ENCODE measurements around the gene HOXA6. TPM values are rescaled to one million over a fixed set of nuclear protein-coding genes. Genes with fewer than 3 reads are reported as not detected.

HOXA6 gene
- polyA plus RNA-seq, 1 donor from 2014 or later = not detected

DNA sequence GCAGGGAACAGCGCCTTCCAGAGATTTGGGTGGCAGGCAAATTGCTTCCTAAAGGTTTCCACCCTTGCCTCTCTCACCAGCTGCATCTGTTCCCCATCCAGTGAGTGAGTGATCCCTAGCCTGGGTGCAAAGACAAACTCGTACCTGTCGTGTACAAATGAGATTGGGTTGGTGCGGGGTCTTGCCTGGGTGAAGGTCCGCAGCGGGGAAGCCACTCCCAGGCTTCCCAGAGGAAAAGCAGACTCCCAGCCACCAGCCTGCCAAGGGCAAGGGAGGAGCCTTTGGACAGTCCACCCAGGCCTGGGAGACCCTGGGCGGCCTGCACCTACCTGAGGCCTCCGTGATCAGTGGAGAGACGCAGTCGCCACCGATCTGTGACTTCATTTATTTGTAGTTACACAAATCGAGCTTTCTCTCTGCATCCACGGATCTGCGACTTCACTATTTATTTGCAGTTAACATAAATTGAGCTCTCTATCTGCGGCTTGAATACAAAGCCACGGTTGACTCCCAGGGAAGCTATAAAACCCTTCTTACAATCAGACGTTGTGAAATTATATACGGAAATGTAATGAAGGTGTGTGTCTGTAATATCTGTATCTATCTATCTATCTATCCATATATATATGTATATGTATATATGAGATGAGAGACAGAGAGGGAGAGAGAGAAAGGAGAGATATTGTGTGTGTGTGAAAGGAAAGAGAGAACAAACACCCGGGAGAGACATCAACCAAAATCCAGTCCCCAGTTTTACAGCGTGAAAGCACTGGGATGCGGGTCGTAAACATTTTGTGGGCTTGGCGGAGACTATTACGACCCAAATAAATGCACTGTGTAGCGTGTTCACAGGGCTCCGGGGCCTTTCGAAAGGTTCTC lies 11.9 kb upstream of the HOXA6 start:
- no peak overlapping the region for H3K4me3 ChIP-seq (ENCODE audit: low read length)

DNA sequence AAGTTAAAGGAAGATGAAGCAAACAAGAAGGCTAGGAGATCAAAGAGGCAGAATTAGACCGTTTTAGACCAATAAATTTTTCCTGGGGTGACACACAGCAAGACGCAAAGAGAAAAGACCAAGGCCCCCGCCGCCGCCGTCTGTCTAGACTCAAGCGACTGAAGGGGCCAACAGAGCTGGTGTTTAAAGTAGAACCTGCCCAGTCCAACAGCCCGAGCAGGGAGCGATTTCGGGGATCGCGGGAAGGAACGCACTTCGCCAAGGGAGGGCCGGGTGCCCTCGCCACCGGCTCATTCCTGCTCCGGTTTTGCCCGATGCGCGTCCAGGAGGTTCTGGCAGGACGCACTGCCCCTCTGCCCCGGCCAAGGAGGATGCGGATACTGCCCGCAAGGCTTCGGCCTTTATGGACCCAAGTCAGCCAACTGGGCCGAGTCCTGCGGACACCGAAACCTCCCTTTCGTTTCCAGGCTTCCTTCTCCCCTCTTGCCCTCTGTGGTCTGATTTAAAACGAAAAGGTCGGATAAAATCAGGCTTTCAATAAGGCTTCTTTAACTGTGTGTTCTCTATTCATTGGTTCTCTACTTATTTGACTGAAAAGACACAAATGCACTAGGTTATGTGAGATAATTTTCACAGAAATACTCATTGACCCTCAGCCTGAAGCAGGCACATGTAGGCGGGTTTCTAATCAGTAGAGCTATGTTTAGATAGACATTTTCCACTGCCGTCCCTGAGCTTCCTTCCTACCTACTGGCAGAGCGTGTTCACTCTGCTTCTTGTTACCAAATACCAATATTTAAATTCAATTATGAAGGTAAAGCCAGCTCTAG lies 11.1 kb upstream of the HOXA6 start:
- no peaks in the 10 kb centered on the region for H3K36me3 ChIP-seq (ENCODE audit: insufficient read depth, low read length)
- no peak overlapping the region for H3K4me2 ChIP-seq (ENCODE audit: low read length)
- peaks cover 99% of the 10 kb centered on the region for H3K27me3 ChIP-seq (ENCODE audit: insufficient read depth, low read depth, low read length)
- TF ChIP-seq EZH2 (IDR thresholded peaks at IDR 0.05; ENCODE audit: borderline replicate concordance, insufficient read depth, low read length, poor library complexity, severe bottlenecking) (no peak), POLR2AphosphoS5 (IDR thresholded peaks at IDR 0.05) (peak; percentile 5)
- no peak overlapping the region for H3K27ac ChIP-seq (ENCODE audit: low read length)
- no peaks in the 10 kb centered on the region for H4K20me1 ChIP-seq (ENCODE audit: insufficient read depth)
- H3K9ac ChIP-seq (ENCODE audit: low read length) = no peak overlapping the region
- H3K9me2 ChIP-seq (ENCODE audit: insufficient read depth, low read length) = no peaks in the 10 kb centered on the region
- H3K79me2 ChIP-seq (replicated peaks; ENCODE audit: insufficient read depth, low read length) = no peaks in the 10 kb centered on the region
- H2AFZ ChIP-seq (ENCODE audit: low read depth, low read length) = no peak overlapping the region
- no peak overlapping the region for H3K4me3 ChIP-seq (ENCODE audit: low read length)
- peaks cover 29% of the 10 kb centered on the region for H3K9me3 ChIP-seq (ENCODE audit: low read length)
- H3F3A ChIP-seq (ENCODE audit: insufficient read depth, low read length, poor library complexity, severe bottlenecking) = no peaks in the 10 kb centered on the region

More for the DNA sequence above, 11.9 kb upstream of the HOXA6 start:
- no peak for TF ChIP-seq POLR2AphosphoS5 (IDR thresholded peaks at IDR 0.05)
- no peak overlapping the region for H2AFZ ChIP-seq (ENCODE audit: low read depth, low read length)
- H4K20me1 ChIP-seq (ENCODE audit: insufficient read depth) = no peaks in the 10 kb centered on the region
- no peak overlapping the region for H3K27ac ChIP-seq (ENCODE audit: low read length)
- no peak overlapping the region for H3K4me2 ChIP-seq (ENCODE audit: low read length)
- H3K9ac ChIP-seq (ENCODE audit: low read length) = no peak overlapping the region
- H3K9me3 ChIP-seq (ENCODE audit: low read length) = peaks cover 29% of the 10 kb centered on the region
- no peaks in the 10 kb centered on the region for H3K36me3 ChIP-seq (ENCODE audit: insufficient read depth, low read length)
- no peaks in the 10 kb centered on the region for H3F3A ChIP-seq (ENCODE audit: insufficient read depth, low read length, poor library complexity, severe bottlenecking)
- H3K9me2 ChIP-seq (ENCODE audit: insufficient read depth, low read length) = no peaks in the 10 kb centered on the region
- peaks cover 99% of the 10 kb centered on the region for H3K27me3 ChIP-seq (ENCODE audit: insufficient read depth, low read depth, low read length)
- H3K79me2 ChIP-seq (replicated peaks; ENCODE audit: insufficient read depth, low read length) = no peaks in the 10 kb centered on the region

DNA sequence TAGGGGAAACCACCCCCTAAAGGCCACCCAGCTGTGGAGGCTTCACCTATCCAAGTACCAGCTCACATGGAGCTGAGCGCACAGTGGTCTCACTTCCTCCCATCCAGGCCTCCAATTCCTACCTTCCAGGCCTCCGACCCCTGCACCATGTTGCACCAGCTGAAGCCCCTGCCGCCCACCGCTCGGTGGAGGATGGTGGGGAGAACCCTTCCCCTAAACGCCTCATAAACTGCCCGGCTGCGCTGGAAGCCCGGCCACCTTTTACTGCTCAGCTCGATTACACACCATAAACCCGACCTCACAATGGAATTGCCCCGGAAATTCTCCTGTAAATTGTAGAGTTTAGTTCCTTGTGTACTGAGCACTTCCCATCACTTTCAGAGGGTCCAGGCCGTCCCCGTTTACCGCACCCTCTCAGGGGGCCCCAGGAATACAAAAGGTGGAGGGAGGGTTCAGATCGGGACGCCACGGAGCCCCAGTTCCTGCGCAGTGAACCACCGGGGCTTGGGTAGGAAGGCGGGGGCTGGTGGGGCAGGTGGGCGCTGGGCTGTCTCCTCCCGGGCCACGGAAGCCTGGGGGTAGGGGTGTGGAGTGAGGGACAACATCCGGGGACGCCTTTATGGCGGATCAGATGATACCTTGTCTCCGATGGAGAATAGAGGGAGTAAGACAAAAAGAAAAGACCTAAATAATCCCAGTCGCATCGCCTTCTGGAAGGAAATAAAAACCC lies 10.3 kb upstream of the HOXA6 start:
- H3F3A ChIP-seq (ENCODE audit: insufficient read depth, low read length, poor library complexity, severe bottlenecking) = no peaks in the 10 kb centered on the region
- H3K9me3 ChIP-seq (ENCODE audit: low read length) = peaks cover 29% of the 10 kb centered on the region
- no peak overlapping the region for H2AFZ ChIP-seq (ENCODE audit: low read depth, low read length)
- H3K27me3 ChIP-seq (ENCODE audit: insufficient read depth, low read depth, low read length) = peaks cover 99% of the 10 kb centered on the region
- no peaks in the 10 kb centered on the region for H3K36me3 ChIP-seq (ENCODE audit: insufficient read depth, low read length)
- no peaks in the 10 kb centered on the region for H4K20me1 ChIP-seq (ENCODE audit: insufficient read depth)
- no peaks in the 10 kb centered on the region for H3K9me2 ChIP-seq (ENCODE audit: insufficient read depth, low read length)
- TF ChIP-seq, protein P1, sequence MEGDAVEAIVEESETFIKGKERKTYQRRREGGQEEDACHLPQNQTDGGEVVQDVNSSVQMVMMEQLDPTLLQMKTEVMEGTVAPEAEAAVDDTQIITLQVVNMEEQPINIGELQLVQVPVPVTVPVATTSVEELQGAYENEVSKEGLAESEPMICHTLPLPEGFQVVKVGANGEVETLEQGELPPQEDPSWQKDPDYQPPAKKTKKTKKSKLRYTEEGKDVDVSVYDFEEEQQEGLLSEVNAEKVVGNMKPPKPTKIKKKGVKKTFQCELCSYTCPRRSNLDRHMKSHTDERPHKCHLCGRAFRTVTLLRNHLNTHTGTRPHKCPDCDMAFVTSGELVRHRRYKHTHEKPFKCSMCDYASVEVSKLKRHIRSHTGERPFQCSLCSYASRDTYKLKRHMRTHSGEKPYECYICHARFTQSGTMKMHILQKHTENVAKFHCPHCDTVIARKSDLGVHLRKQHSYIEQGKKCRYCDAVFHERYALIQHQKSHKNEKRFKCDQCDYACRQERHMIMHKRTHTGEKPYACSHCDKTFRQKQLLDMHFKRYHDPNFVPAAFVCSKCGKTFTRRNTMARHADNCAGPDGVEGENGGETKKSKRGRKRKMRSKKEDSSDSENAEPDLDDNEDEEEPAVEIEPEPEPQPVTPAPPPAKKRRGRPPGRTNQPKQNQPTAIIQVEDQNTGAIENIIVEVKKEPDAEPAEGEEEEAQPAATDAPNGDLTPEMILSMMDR (IDR thresholded peaks at IDR 0.05; ENCODE audit: poor library complexity, severe bottlenecking) = no peak
- TF ChIP-seq SMC3 (conservative IDR thresholded peaks at IDR 0.05; ENCODE audit: poor library complexity) = no peak
- TF ChIP-seq TAF1 (IDR thresholded peaks at IDR 0.05; ENCODE audit: low read depth) = no peak
- TF ChIP-seq EZH2 (IDR thresholded peaks at IDR 0.05; ENCODE audit: borderline replicate concordance, insufficient read depth, low read length, poor library complexity, severe bottlenecking) = no peak
- TF ChIP-seq, protein P2, sequence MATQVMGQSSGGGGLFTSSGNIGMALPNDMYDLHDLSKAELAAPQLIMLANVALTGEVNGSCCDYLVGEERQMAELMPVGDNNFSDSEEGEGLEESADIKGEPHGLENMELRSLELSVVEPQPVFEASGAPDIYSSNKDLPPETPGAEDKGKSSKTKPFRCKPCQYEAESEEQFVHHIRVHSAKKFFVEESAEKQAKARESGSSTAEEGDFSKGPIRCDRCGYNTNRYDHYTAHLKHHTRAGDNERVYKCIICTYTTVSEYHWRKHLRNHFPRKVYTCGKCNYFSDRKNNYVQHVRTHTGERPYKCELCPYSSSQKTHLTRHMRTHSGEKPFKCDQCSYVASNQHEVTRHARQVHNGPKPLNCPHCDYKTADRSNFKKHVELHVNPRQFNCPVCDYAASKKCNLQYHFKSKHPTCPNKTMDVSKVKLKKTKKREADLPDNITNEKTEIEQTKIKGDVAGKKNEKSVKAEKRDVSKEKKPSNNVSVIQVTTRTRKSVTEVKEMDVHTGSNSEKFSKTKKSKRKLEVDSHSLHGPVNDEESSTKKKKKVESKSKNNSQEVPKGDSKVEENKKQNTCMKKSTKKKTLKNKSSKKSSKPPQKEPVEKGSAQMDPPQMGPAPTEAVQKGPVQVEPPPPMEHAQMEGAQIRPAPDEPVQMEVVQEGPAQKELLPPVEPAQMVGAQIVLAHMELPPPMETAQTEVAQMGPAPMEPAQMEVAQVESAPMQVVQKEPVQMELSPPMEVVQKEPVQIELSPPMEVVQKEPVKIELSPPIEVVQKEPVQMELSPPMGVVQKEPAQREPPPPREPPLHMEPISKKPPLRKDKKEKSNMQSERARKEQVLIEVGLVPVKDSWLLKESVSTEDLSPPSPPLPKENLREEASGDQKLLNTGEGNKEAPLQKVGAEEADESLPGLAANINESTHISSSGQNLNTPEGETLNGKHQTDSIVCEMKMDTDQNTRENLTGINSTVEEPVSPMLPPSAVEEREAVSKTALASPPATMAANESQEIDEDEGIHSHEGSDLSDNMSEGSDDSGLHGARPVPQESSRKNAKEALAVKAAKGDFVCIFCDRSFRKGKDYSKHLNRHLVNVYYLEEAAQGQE (IDR thresholded peaks at IDR 0.05; ENCODE audit: borderline replicate concordance) = no peak
- TF ChIP-seq EP300 (conservative IDR thresholded peaks at IDR 0.05; ENCODE audit: poor library complexity, severe bottlenecking) = no peak
- no peak for TF ChIP-seq RAD21 (conservative IDR thresholded peaks at IDR 0.05)
- no peak for TF ChIP-seq POLR2AphosphoS5 (IDR thresholded peaks at IDR 0.05)
- no peak for TF ChIP-seq MXI1 (conservative IDR thresholded peaks at IDR 0.05; ENCODE audit: poor library complexity, severe bottlenecking)
- H3K4me3 ChIP-seq (ENCODE audit: low read length) = no peak overlapping the region
- H3K79me2 ChIP-seq (replicated peaks; ENCODE audit: insufficient read depth, low read length) = no peaks in the 10 kb centered on the region
- H3K27ac ChIP-seq (ENCODE audit: low read length) = no peak overlapping the region
- H3K9ac ChIP-seq (ENCODE audit: low read length) = no peak overlapping the region
- no peak overlapping the region for H3K4me2 ChIP-seq (ENCODE audit: low read length)

Data from neural cell (in vitro differentiated cells).